Body of pancreas (tissue), 4 donors: ENCODE data around the gene SLC39A2. TPM values are rescaled to one million over a fixed set of nuclear protein-coding genes. Genes with fewer than 3 reads are reported as not detected.
A peak's percentile ranks its signal among the peaks of the same experiment; 100 is the strongest.

Experiments used
- ATAC-seq: fragments of 150-250 bp; one replicate; pipeline ENCODE4 v1.9.1; 2016
- DNase-seq, 4 donors: peaks; one replicate each; pipeline ENCODE4 v3.0.0-alpha.2; 2019
- H3K27ac ChIP-seq, 4 donors: fragments of 200-600 bp; sonication (generic); 1 replicate in 3 of 4; 2 replicates in 1 of 4; pipeline versions ENCODE4 v1.5.1 to v1.6.1; 2016 to 2019; ENCODE audit warnings: mild to moderate bottlenecking in 1 of 4, mixed read lengths in 1 of 4, moderate library complexity in 1 of 4
- H3K27me3 ChIP-seq, 2 donors: fragments of 200-600 bp; sonication (generic); one replicate each; pipeline ENCODE4 v1.6.0; 2016; ENCODE audit warnings: mild to moderate bottlenecking in 1 of 2
- H3K36me3 ChIP-seq, 2 donors: fragments of 200-600 bp; sonication (generic); replicated peaks in 1 of 2; 2 replicates each; pipeline ENCODE4 v1.5.1; 2016; ENCODE audit warnings: low read depth in 2 of 2; ENCODE audit not compliant: insufficient read depth in 1 of 2
- H3K4me1 ChIP-seq: fragments of 200-600 bp; sonication (generic); one replicate; pipeline ENCODE4 v1.6.0; 2016
- H3K4me3 ChIP-seq, 2 donors: fragments of 200-600 bp; sonication (generic); 1 replicate in 1 of 2; 2 replicates in 1 of 2; pipeline ENCODE4 v1.5.1; 2016 to 2019
- H3K9me3 ChIP-seq, 3 donors: fragments of 200-600 bp; sonication (generic); 1 replicate in 2 of 3; 2 replicates in 1 of 3; pipeline ENCODE4 v1.5.1; 2016
- POLR2A ChIP-seq, 3 donors: fragments of 450-650 bp; IDR thresholded peaks; one replicate each; pipeline ENCODE4 v1.6.1; 2016; ENCODE audit warnings: antibody characterized with exemption in 3 of 3, mild to moderate bottlenecking in 2 of 3
- WGBS, 2 donors: methylation state at CpG; one replicate each; pipeline ENCODE4 v1.1.5; 2017; 5-methylcytosine and 5-hydroxymethylcytosine counted together
- intact Hi-C: fragments of 100-400 bp; cut with DNase I; formaldehyde crosslinking; loops from one replicate; pipeline ENCODE4 v1.15.1; 2023
- total RNA-seq, 2 donors: library from RNA; depleted of rRNA; stranded (reverse); fragments of >200 nt; gene quantifications; one replicate each; pipeline ENCODE4 v1.1.0, GENCODE V29; 2016
- TF ChIP-seq, protein P1 (sequence below), 7 experiments: fragments of 450-650 bp in 4 of 7; fragments of 200-600 bp in 3 of 7; sonication (generic) in 3 of 7; IDR thresholded peaks; one replicate each; pipeline ENCODE4 v1.5.1; 2016 to 2019; ENCODE audit warnings: antibody characterized with exemption in 7 of 7

The SLC39A2 gene
- total RNA-seq, 2 donors from 2014 or later, result not detected

DNA sequence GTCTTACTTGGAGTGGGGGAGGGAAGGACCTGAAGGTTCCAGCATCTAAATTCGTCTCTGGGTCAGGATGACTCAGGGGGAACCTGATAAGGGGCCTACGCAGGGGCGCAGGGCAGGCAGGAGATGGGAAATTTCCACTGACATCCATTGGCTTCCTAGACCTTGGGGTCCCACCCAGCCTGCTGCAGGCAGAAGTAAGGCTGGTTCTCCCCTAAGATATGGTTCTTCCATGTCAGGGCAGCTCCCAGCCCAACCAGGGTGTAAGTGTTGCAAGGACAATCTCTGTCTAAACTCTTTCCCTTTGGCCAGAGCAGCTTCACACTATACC is 27.9 kb downstream of the SLC39A2 start:
- Histone ChIP-seq H3K36me3 (no peaks in the 10 kb centered on the region), H3K9me3 (no peaks in the 10 kb centered on the region), H3K4me1 (peaks cover 32% of the 10 kb centered on the region), H3K27ac (peak overlapping the region in 2 of 4 donors; percentile 15 to 77), H3K4me3 (no peak overlapping the region), H3K27me3 (no peaks in the 10 kb centered on the region)
- TF ChIP-seq, protein P1, sequence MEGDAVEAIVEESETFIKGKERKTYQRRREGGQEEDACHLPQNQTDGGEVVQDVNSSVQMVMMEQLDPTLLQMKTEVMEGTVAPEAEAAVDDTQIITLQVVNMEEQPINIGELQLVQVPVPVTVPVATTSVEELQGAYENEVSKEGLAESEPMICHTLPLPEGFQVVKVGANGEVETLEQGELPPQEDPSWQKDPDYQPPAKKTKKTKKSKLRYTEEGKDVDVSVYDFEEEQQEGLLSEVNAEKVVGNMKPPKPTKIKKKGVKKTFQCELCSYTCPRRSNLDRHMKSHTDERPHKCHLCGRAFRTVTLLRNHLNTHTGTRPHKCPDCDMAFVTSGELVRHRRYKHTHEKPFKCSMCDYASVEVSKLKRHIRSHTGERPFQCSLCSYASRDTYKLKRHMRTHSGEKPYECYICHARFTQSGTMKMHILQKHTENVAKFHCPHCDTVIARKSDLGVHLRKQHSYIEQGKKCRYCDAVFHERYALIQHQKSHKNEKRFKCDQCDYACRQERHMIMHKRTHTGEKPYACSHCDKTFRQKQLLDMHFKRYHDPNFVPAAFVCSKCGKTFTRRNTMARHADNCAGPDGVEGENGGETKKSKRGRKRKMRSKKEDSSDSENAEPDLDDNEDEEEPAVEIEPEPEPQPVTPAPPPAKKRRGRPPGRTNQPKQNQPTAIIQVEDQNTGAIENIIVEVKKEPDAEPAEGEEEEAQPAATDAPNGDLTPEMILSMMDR (IDR thresholded peaks at IDR 0.05), result no peak
- no peak for TF ChIP-seq POLR2A (IDR thresholded peaks at IDR 0.05)
- intact Hi-C loops, result no loop called here
- ATAC-seq (no peak), DNase-seq (no peak)
- WGBS, 2 donors, result 25 to 44% methylated on average over 3 of the region's 3 CpGs

DNA sequence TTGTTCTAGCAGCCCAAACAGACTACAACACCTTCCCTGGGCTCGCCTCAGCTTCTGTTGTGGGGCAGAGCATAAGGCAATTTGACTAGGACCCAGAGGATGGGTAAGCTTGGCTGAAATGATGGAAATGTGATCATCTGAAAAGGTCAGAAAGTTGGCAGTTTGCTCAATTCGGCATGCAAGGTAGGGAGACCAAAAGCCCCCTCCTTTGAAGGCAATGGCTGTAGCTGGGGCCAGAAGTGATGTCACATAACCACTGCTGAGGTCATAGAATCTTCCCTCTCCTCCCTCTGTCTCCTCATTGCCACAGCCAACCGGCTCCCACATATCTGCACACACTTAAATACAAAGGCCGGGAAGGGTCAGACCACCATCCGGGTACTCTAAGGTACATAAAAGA is 30.8 kb downstream of the SLC39A2 start, which contains the start of gene TPPP2:
TSS of gene TPPP2 (plus strand) at position 301 of the 400 bp plus-strand sequence. CDS start 365 bp downstream, outside the sequence.
- intact Hi-C loops, result no loop called here
- TF ChIP-seq POLR2A (IDR thresholded peaks at IDR 0.05), result no peak
- TF ChIP-seq, protein P1 (IDR thresholded peaks at IDR 0.05), result no peak
- WGBS, 2 donors, result 90 to 91% methylated on average over 5 of the region's 5 CpGs
- ATAC-seq (no peak), DNase-seq (no peak)
- no peak within 1 kb of the TSS for H3K27ac ChIP-seq
- peaks cover 5% of the 10 kb centered on the region for H3K4me1 ChIP-seq
- H3K27me3 ChIP-seq, result no peaks in the 10 kb centered on the region
- H3K36me3 ChIP-seq, result no peaks in the 10 kb centered on the region
- H3K4me3 ChIP-seq, result no peak within 1 kb of the TSS
- H3K9me3 ChIP-seq, result no peaks in the 10 kb centered on the region

DNA sequence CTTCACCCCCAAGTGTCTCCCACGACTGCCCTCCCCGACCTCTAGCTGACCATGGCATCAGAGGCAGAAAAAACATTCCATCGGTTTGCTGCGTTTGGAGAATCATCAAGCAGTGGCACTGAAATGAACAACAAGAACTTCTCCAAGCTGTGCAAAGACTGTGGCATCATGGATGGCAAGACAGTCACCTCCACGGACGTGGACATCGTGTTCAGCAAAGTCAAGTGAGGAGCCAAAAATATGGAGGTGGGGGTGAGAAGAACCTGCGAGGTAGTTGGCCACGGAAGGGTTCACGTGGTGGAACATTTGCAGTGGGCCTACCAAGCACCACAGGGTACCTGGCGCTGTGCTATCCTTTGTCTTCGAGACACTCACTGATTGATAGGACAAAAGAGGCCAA is 31.4 kb downstream of the SLC39A2 start:
- Histone ChIP-seq H3K4me3 (no peak overlapping the region), H3K4me1 (no peaks in the 10 kb centered on the region), H3K36me3 (no peaks in the 10 kb centered on the region), H3K27me3 (no peaks in the 10 kb centered on the region), H3K27ac (no peak overlapping the region), H3K9me3 (no peaks in the 10 kb centered on the region)
- ATAC-seq (no peak), DNase-seq (no peak)
- 80 to 87% methylated on average over 12 of the region's 12 CpGs for WGBS, 2 donors
- intact Hi-C loops, result no loop called here
- no peak for TF ChIP-seq POLR2A (IDR thresholded peaks at IDR 0.05)
- TF ChIP-seq, protein P1 (IDR thresholded peaks at IDR 0.05), result no peak

DNA sequence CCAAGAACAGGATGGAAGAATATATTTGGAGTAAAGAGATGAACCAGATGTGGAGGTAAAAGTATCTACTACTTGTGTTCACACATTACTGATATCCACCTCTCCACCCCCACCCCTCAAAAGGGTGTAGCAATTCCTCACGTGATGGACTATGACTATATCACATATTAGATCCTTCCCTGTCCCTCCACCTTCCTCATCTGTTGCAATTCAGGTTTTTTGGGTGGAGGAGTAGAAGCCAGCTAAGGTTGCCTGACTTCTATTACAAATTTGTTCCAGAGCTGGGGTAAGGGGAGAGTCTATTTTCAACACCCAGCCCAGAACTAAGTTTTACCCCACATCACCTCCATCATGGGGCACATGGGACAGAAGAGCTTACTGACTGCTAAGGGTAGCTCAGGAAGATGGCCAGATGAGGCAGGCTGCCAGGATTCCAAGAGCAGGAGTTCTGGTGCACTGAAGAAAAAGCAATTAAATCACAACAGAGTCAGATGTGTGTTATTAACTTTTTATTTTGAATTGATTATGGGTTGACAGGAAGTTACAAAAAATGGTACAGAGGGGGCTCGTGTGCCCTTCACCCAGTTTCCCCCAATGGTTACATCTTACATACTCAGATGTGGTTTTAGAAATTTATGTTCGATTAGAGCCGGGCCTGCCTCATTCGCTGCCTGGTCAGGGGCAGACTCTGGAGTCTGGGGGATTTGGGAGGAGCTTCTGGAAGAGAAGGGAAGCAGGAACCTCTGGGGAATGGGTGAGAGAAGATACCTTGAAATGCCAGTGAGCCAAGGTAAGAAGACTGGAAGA is 33.4 kb downstream of the SLC39A2 start:
- no peaks in the 10 kb centered on the region for H3K9me3 ChIP-seq
- WGBS, 2 donors, result 78 to 82% methylated on average over 5 of the region's 5 CpGs
- H3K4me1 ChIP-seq, result no peaks in the 10 kb centered on the region
- TF ChIP-seq, protein P1 (IDR thresholded peaks at IDR 0.05), result no peak
- no peak for TF ChIP-seq POLR2A (IDR thresholded peaks at IDR 0.05)
- no peak overlapping the region for H3K4me3 ChIP-seq
- intact Hi-C loops, result no loop called here
- H3K27me3 ChIP-seq, result no peaks in the 10 kb centered on the region
- ATAC-seq (no peak), DNase-seq (no peak)
- no peak overlapping the region for H3K27ac ChIP-seq
- no peaks in the 10 kb centered on the region for H3K36me3 ChIP-seq
